Parathyroid adenoma (tissue), 2 donors: ENCODE results near the gene PTGFRN.

ENCODE experiments used
- H2AFZ ChIP-seq: fragments of 300-600 bp; sonication (generic); one replicate; pipeline ENCODE4 v1.7.0; 2017; ENCODE audit warnings: antibody characterized with exemption, mild to moderate bottlenecking
- H3K27ac ChIP-seq: fragments of 300-600 bp; sonication (generic); one replicate; pipeline ENCODE4 v1.7.0; 2017
- H3K27me3 ChIP-seq: fragments of 300-600 bp; sonication (generic); one replicate; pipeline ENCODE4 v1.7.0; 2017; ENCODE audit warnings: low read length; ENCODE audit not compliant: control insufficient read depth, insufficient read depth
- H3K36me3 ChIP-seq: fragments of 300-600 bp; sonication (generic); one replicate; pipeline ENCODE4 v1.7.0; 2017; ENCODE audit warnings: low read length; ENCODE audit not compliant: control insufficient read depth, insufficient read depth
- H3K4me1 ChIP-seq: fragments of 300-600 bp; sonication (generic); one replicate; pipeline ENCODE4 v1.7.0; 2017; ENCODE audit warnings: control low read depth
- H3K4me2 ChIP-seq: fragments of 300-600 bp; sonication (generic); one replicate; pipeline ENCODE4 v1.7.0; 2017; ENCODE audit warnings: low read length
- H3K4me3 ChIP-seq: fragments of 300-600 bp; sonication (generic); one replicate; pipeline ENCODE4 v1.7.0; 2017; ENCODE audit warnings: low read depth, low read length
- H3K79me2 ChIP-seq: fragments of 300-600 bp; sonication (generic); one replicate; pipeline ENCODE4 v1.7.0; 2017; ENCODE audit warnings: control low read depth
- H3K9ac ChIP-seq: fragments of 300-600 bp; sonication (generic); one replicate; pipeline ENCODE4 v1.7.0; 2017; ENCODE audit warnings: mild to moderate bottlenecking
- H3K9me3 ChIP-seq: fragments of 300-600 bp; sonication (generic); one replicate; pipeline ENCODE4 v1.7.0; 2017; ENCODE audit warnings: low read length; ENCODE audit not compliant: control insufficient read depth
- CTCF ChIP-seq: fragments of 300-600 bp; sonication (generic); IDR thresholded peaks from one replicate; pipeline ENCODE4 v1.7.0; 2017; ENCODE audit warnings: antibody characterized with exemption, mild to moderate bottlenecking
- donor health status: primary hyperparathyroidism.

PTGFRN gene

GRCh38 chr1:117032266-117032665 lies 122.5 kb downstream of the PTGFRN start:
- H3K79me2 ChIP-seq: no peaks in the 10 kb centered on the region
- H3K4me3 ChIP-seq: no peak overlapping the region
- no peak overlapping the region for H3K9ac ChIP-seq
- no peaks in the 10 kb centered on the region for H3K36me3 ChIP-seq
- TF ChIP-seq CTCF: no peak
- no peaks in the 10 kb centered on the region for H3K27me3 ChIP-seq
- no peaks in the 10 kb centered on the region for H3K4me1 ChIP-seq
- H3K9me3 ChIP-seq: no peaks in the 10 kb centered on the region
- H2AFZ ChIP-seq: no peak overlapping the region
- no peak overlapping the region for H3K4me2 ChIP-seq
- no peak overlapping the region for H3K27ac ChIP-seq

- Histone ChIP-seq H3K4me2 (no peak overlapping the region), H3K9ac (no peak overlapping the region), H3K9me3 (no peaks in the 10 kb centered on the region), H3K4me3 (no peak overlapping the region), H3K36me3 (no peaks in the 10 kb centered on the region), H2AFZ (no peak overlapping the region), H3K4me1 (no peaks in the 10 kb centered on the region), H3K27me3 (no peaks in the 10 kb centered on the region), H3K79me2 (no peaks in the 10 kb centered on the region), H3K27ac (no peak overlapping the region)
- no peak for TF ChIP-seq CTCF
Measured at GRCh38 chr1:117032681-117033539, 123.2 kb downstream of the PTGFRN start.

- no peak overlapping the region for H3K27ac ChIP-seq
- H3K36me3 ChIP-seq: no peaks in the 10 kb centered on the region
Measured at GRCh38 chr1:117033772-117034171, 124.1 kb downstream of the PTGFRN start.

GRCh38 chr1:117034791-117035290 lies 125.1 kb downstream of the PTGFRN start:
- H3K9me3 ChIP-seq: no peaks in the 10 kb centered on the region
- no peak overlapping the region for H3K9ac ChIP-seq
- no peak overlapping the region for H3K4me3 ChIP-seq
- TF ChIP-seq CTCF: no peak
- H3K4me1 ChIP-seq: no peaks in the 10 kb centered on the region
- H3K4me2 ChIP-seq: no peak overlapping the region
- no peaks in the 10 kb centered on the region for H3K27me3 ChIP-seq
- H3K36me3 ChIP-seq: no peaks in the 10 kb centered on the region
- H3K79me2 ChIP-seq: no peaks in the 10 kb centered on the region
- no peak overlapping the region for H2AFZ ChIP-seq
- H3K27ac ChIP-seq: no peak overlapping the region

More at GRCh38 chr1:117033772-117034171, 124.1 kb downstream of the PTGFRN start:
- Histone ChIP-seq H3K79me2 (no peaks in the 10 kb centered on the region), H2AFZ (no peak overlapping the region), H3K9me3 (no peaks in the 10 kb centered on the region), H3K4me1 (no peaks in the 10 kb centered on the region), H3K9ac (no peak overlapping the region), H3K4me2 (no peak overlapping the region), H3K4me3 (no peak overlapping the region), H3K27me3 (no peaks in the 10 kb centered on the region)
- no peak for TF ChIP-seq CTCF
